Naive thymus-derived CD4-positive, alpha-beta T cell (primary cell): ENCODE measurements around the gene STRN4. TPM values are rescaled to one million over a fixed set of nuclear protein-coding genes. Genes with fewer than 3 reads are reported as not detected.

Experiments used
- ATAC-seq: fragments of 150-1000 bp; cut with Tn5 transposase; 2 replicates; pipeline ENCODE4 v1.10.0; 2021; ENCODE audit warnings: mild to moderate bottlenecking, moderate library complexity
- CTCF ChIA-PET: fragments of 350-600 bp; sonication (Branson Sonifier 250); formaldehyde crosslinking; loops from one replicate; lab custom pipeline; 2021; ENCODE audit warnings: antibody characterized with exemption; lab: Charles Lee
- POLR2A ChIA-PET: fragments of 350-600 bp; sonication (Branson Sonifier 250); formaldehyde crosslinking; loops from one replicate; lab custom pipeline; 2021; ENCODE audit warnings: antibody characterized with exemption, inconsistent platforms; lab: Charles Lee
- DNase-seq, 9 donors: peaks; one replicate each; pipeline versions ENCODE4 v3.0.0 to v3.0.0-alpha.2; 2020 to 2022; ENCODE audit warnings: mixed read lengths in 1 of 9
- H3K27ac ChIP-seq: one replicate; pipeline ENCODE4 v1.7.0; 2013; ENCODE audit warnings: mild to moderate bottlenecking, low read depth, low read length, moderate library complexity
- H3K27me3 ChIP-seq, 2 donors: one replicate each; pipeline ENCODE4 v1.7.0; 2013; ENCODE audit warnings: low read length in 2 of 2, mild to moderate bottlenecking in 2 of 2, moderate library complexity in 2 of 2; ENCODE audit not compliant: control insufficient read depth in 2 of 2, insufficient read depth in 2 of 2
- H3K36me3 ChIP-seq, 3 experiments: 1 replicate in 2 of 3; 2 replicates in 1 of 3; pipeline ENCODE4 v1.7.0; 2013; ENCODE audit warnings: low read length in 3 of 3, mild to moderate bottlenecking in 3 of 3, moderate library complexity in 1 of 3; ENCODE audit not compliant: insufficient read depth in 3 of 3, control insufficient read depth in 2 of 3
- H3K4me1 ChIP-seq, 2 donors: one replicate each; pipeline ENCODE4 v1.7.0; 2013; ENCODE audit warnings: low read length in 2 of 2, mild to moderate bottlenecking in 2 of 2, moderate library complexity in 1 of 2; ENCODE audit not compliant: control insufficient read depth in 2 of 2, insufficient read depth in 2 of 2
- H3K4me3 ChIP-seq: 2 replicates; pipeline ENCODE4 v1.7.0; 2013; ENCODE audit warnings: mild to moderate bottlenecking, low read length
- H3K9me3 ChIP-seq, 3 experiments: 1 replicate in 2 of 3; 2 replicates in 1 of 3; pipeline ENCODE4 v1.7.0; 2013; ENCODE audit warnings: low read length in 3 of 3; ENCODE audit not compliant: control insufficient read depth in 2 of 3
- H3K27ac Mint-ChIP-seq, 9 donors: one replicate each; pipeline ENCODE4 v1.8.0; 2020 to 2022; ENCODE audit warnings: mixed read lengths in 9 of 9, mild to moderate bottlenecking in 8 of 9, moderate library complexity in 5 of 9, inconsistent platforms in 2 of 9
- H3K27me3 Mint-ChIP-seq, 5 donors: one replicate each; pipeline ENCODE4 v1.8.0; 2021 to 2022; ENCODE audit warnings: mixed read lengths in 5 of 5, mild to moderate bottlenecking in 1 of 5
- H3K36me3 Mint-ChIP-seq, 5 donors: one replicate each; pipeline ENCODE4 v1.8.0; 2020 to 2022; ENCODE audit warnings: mixed read lengths in 5 of 5, mild to moderate bottlenecking in 3 of 5, inconsistent platforms in 1 of 5
- H3K4me1 Mint-ChIP-seq, 7 donors: one replicate each; pipeline ENCODE4 v1.8.0; 2020 to 2022; ENCODE audit warnings: mixed read lengths in 7 of 7, mild to moderate bottlenecking in 3 of 7, inconsistent platforms in 1 of 7
- H3K4me3 Mint-ChIP-seq, 10 donors: one replicate each; pipeline ENCODE4 v1.8.0; 2020 to 2022; ENCODE audit warnings: mild to moderate bottlenecking in 10 of 10, mixed read lengths in 10 of 10, moderate library complexity in 6 of 10, inconsistent platforms in 2 of 10
- H3K9me3 Mint-ChIP-seq, 11 donors: one replicate each; pipeline ENCODE4 v1.8.0; 2020 to 2022; ENCODE audit warnings: mixed read lengths in 11 of 11, mild to moderate bottlenecking in 4 of 11, inconsistent platforms in 1 of 11, moderate library complexity in 1 of 11
- intact Hi-C, 2 donors: fragments of 100-400 bp; cut with micrococcal nuclease; formaldehyde crosslinking; loops; one replicate each; pipeline ENCODE4 v1.15.1; 2023
- polyA plus RNA-seq, 2 donors: library from polyadenylated mRNA; unstranded; fragments of 300-500 nt; fragmentation: Illumina TruSeq; gene quantifications; one replicate each; pipeline ENCODE4 v1.2.3, GENCODE V29; 2021
- total RNA-seq, 6 experiments: library from RNA in 5 of 6; stranded (reverse) in 5 of 6; gene quantifications; 1 replicate in 5 of 6; 2 replicates in 1 of 6; pipeline ENCODE4 v1.2.3 and lab custom pipeline; 2021 to 2026

Gene STRN4
- total and polyA plus RNA-seq, 7 experiments from 2014 or later, result 16.2 to 120 (median 87.1) TPM

GRCh38 chr19:46726551-46726950 is 19.7 kb downstream of the STRN4 start:
- no peak overlapping the region for H3K27ac ChIP-seq
- peaks cover 0 to 98% (median 10%) of the 10 kb centered on the region in 3 experiments for H3K36me3 ChIP-seq
- DNase-seq (no peak), ATAC-seq (no peak)
- Mint-ChIP-seq H3K9me3 (no peaks in the 10 kb centered on the region), H3K4me1 (peaks cover 8 to 28% (median 10%) of the 10 kb centered on the region in 7 donors), H3K36me3 (peaks cover 7 to 23% (median 12%) of the 10 kb centered on the region in 5 donors), H3K4me3 (no peak overlapping the region), H3K27me3 (no peaks in the 10 kb centered on the region), H3K27ac (no peak overlapping the region)
- ChIA-PET POLR2A (interaction anchor here (1.2 kb wide), 1 partner anchor 19 kb away, joined by 3 read pairs; no protein-coding TSS in a partner anchor), CTCF (interaction anchor here (1.2 to 6.4 kb wide), 3 partner anchors 16 to 110 kb away, joined by 3 to 136 read pairs (median 4); no protein-coding TSS in a partner anchor)
- peaks cover 0 to 5% of the 10 kb centered on the region in 2 donors for H3K4me1 ChIP-seq
- H3K4me3 ChIP-seq, result no peak overlapping the region
- H3K9me3 ChIP-seq, result no peaks in the 10 kb centered on the region
- H3K27me3 ChIP-seq, result no peaks in the 10 kb centered on the region
- intact Hi-C loops, result loop anchor here (5.0 kb wide), 1 partner anchor 34 kb away; no protein-coding TSS in a partner anchor

- no peak overlapping the region for H3K27ac Mint-ChIP-seq
- H3K27me3 Mint-ChIP-seq, result no peaks in the 10 kb centered on the region
- ATAC-seq (no peak), DNase-seq (no peak)
- peaks cover 0 to 98% (median 10%) of the 10 kb centered on the region in 3 experiments for H3K36me3 ChIP-seq
- intact Hi-C loops, result loop anchor here (5.0 kb wide), 1 partner anchor 34 kb away; no protein-coding TSS in a partner anchor
- no peak overlapping the region for H3K27ac ChIP-seq
- peaks cover 8 to 25% (median 10%) of the 10 kb centered on the region in 7 donors for H3K4me1 Mint-ChIP-seq
- H3K9me3 ChIP-seq, result no peaks in the 10 kb centered on the region
- ChIA-PET POLR2A (interaction anchor here (1.2 kb wide), 1 partner anchor 19 kb away, joined by 3 read pairs; no protein-coding TSS in a partner anchor), CTCF (interaction anchor here (6.4 kb wide), 1 partner anchor 21 kb away, joined by 136 read pairs; no protein-coding TSS in a partner anchor)
- no peak overlapping the region for H3K4me3 ChIP-seq
- H3K27me3 ChIP-seq, result no peaks in the 10 kb centered on the region
- no peaks in the 10 kb centered on the region for H3K9me3 Mint-ChIP-seq
- peaks cover 0 to 5% of the 10 kb centered on the region in 2 donors for H3K4me1 ChIP-seq
- H3K4me3 Mint-ChIP-seq, result no peak overlapping the region
- H3K36me3 Mint-ChIP-seq, result peaks cover 6 to 27% (median 12%) of the 10 kb centered on the region in 5 donors
Measured at GRCh38 chr19:46725859-46726393, 20.3 kb downstream of the STRN4 start.

GRCh38 chr19:46725036-46725820 is 21.0 kb downstream of the STRN4 start:
- DNase-seq, result no peak
- ChIA-PET CTCF (no interaction called here), POLR2A (interaction anchor here (1.1 kb wide), 1 partner anchor 22 kb away, joined by 3 read pairs; no protein-coding TSS in a partner anchor)
- H3K27me3 Mint-ChIP-seq, result no peaks in the 10 kb centered on the region
- Histone ChIP-seq H3K27me3 (no peaks in the 10 kb centered on the region), H3K4me3 (no peak overlapping the region), H3K27ac (no peak overlapping the region), H3K36me3 (peaks cover 0 to 98% (median 10%) of the 10 kb centered on the region in 3 experiments), H3K4me1 (peaks cover 0 to 5% of the 10 kb centered on the region in 2 donors), H3K9me3 (no peaks in the 10 kb centered on the region)
- H3K4me1 Mint-ChIP-seq, result peaks cover 8 to 27% (median 13%) of the 10 kb centered on the region in 7 donors
- no peaks in the 10 kb centered on the region for H3K9me3 Mint-ChIP-seq
- no peak overlapping the region for H3K4me3 Mint-ChIP-seq
- intact Hi-C loops, result loop anchor here (5.0 kb wide), 1 partner anchor 33 kb away; no protein-coding TSS in a partner anchor
- H3K27ac Mint-ChIP-seq, result no peak overlapping the region
- no peak for ATAC-seq
- H3K36me3 Mint-ChIP-seq, result peaks cover 6 to 32% (median 12%) of the 10 kb centered on the region in 5 donors

GRCh38 chr19:46724468-46724867 is 21.8 kb downstream of the STRN4 start:
- CTCF ChIA-PET, result no interaction called here
- no peak overlapping the region for H3K27ac ChIP-seq
- H3K36me3 ChIP-seq, result peaks cover 0 to 94% (median 9%) of the 10 kb centered on the region in 3 experiments
- H3K27me3 ChIP-seq, result no peaks in the 10 kb centered on the region
- ATAC-seq (no peak), DNase-seq (no peak)
- Mint-ChIP-seq H3K4me1 (peaks cover 10 to 29% (median 16%) of the 10 kb centered on the region in 7 donors), H3K4me3 (no peak overlapping the region), H3K27ac (no peak overlapping the region), H3K36me3 (peaks cover 6 to 32% (median 12%) of the 10 kb centered on the region in 5 donors), H3K9me3 (no peaks in the 10 kb centered on the region), H3K27me3 (no peaks in the 10 kb centered on the region)
- H3K4me1 ChIP-seq, result peaks cover 0 to 5% of the 10 kb centered on the region in 2 donors
- POLR2A ChIA-PET, result interaction anchor here (0.6 to 1.1 kb wide), 2 partner anchors 21 to 1371 kb away, joined by 3 to 4 read pairs; no protein-coding TSS in a partner anchor
- intact Hi-C loops, result no loop called here
- H3K9me3 ChIP-seq, result no peaks in the 10 kb centered on the region
- no peak overlapping the region for H3K4me3 ChIP-seq

- no peak overlapping the region for H3K4me3 Mint-ChIP-seq
- no peak overlapping the region for H3K27ac Mint-ChIP-seq
Measured at GRCh38 chr19:46723471-46723870, 22.8 kb downstream of the STRN4 start.

GRCh38 chr19:46723023-46723461 is 23.2 kb downstream of the STRN4 start:
- peaks cover 16 to 34% (median 20%) of the 10 kb centered on the region in 7 donors for H3K4me1 Mint-ChIP-seq
- CTCF ChIA-PET, result interaction anchor here (0.8 to 1.7 kb wide), 2 partner anchors 19 to 26 kb away, joined by 4 to 7 read pairs; no protein-coding TSS in a partner anchor
- POLR2A ChIA-PET, result interaction anchor here (1.3 to 1.4 kb wide), 2 partner anchors 9 to 10 kb away, joined by 5 to 6 read pairs; no protein-coding TSS in a partner anchor
- intact Hi-C loops, result no loop called here
- no peak overlapping the region for H3K27ac Mint-ChIP-seq
- H3K27ac ChIP-seq, result no peak overlapping the region
- H3K36me3 ChIP-seq, result peaks cover 0 to 84% (median 5%) of the 10 kb centered on the region in 3 experiments
- no peaks in the 10 kb centered on the region for H3K27me3 Mint-ChIP-seq
- H3K9me3 ChIP-seq, result no peaks in the 10 kb centered on the region
- no peaks in the 10 kb centered on the region for H3K9me3 Mint-ChIP-seq
- H3K27me3 ChIP-seq, result no peaks in the 10 kb centered on the region
- no peak overlapping the region for H3K4me3 ChIP-seq
- peaks cover 0 to 29% (median 7%) of the 10 kb centered on the region in 5 donors for H3K36me3 Mint-ChIP-seq
- DNase-seq, result no peak
- peaks cover 13 to 14% of the 10 kb centered on the region in 2 donors for H3K4me1 ChIP-seq
- no peak for ATAC-seq
- no peak overlapping the region for H3K4me3 Mint-ChIP-seq

More at GRCh38 chr19:46723471-46723870, 22.8 kb downstream of the STRN4 start:
- Histone ChIP-seq H3K4me3 (no peak overlapping the region), H3K27ac (no peak overlapping the region), H3K36me3 (peaks cover 0 to 89% (median 5%) of the 10 kb centered on the region in 3 experiments), H3K4me1 (peaks cover 9 to 12% of the 10 kb centered on the region in 2 donors), H3K27me3 (no peaks in the 10 kb centered on the region), H3K9me3 (no peaks in the 10 kb centered on the region)
- CTCF ChIA-PET, result interaction anchor here (0.8 to 1.7 kb wide), 3 partner anchors 14 to 26 kb away, joined by 3 to 7 read pairs (median 4); no protein-coding TSS in a partner anchor
- POLR2A ChIA-PET, result interaction anchor here (0.8 to 1.4 kb wide), 3 partner anchors 9 to 19 kb away, joined by 3 to 6 read pairs (median 5); no protein-coding TSS in a partner anchor
- Mint-ChIP-seq H3K9me3 (no peaks in the 10 kb centered on the region), H3K27me3 (no peaks in the 10 kb centered on the region), H3K4me1 (peaks cover 12 to 31% (median 18%) of the 10 kb centered on the region in 7 donors), H3K36me3 (peaks cover 0 to 27% (median 7%) of the 10 kb centered on the region in 5 donors)
- no peak for ATAC-seq
- DNase-seq, result no peak
- intact Hi-C loops, result no loop called here
